SU-DHL-6 (cell line): ENCODE results near the gene NPB.

Source experiments
- H2AFZ ChIP-seq: fragments of 200-600 bp; sonication (generic); 2 replicates; pipeline ENCODE4 v1.6.1; 2014; ENCODE audit warnings: low read depth, mild to moderate bottlenecking, moderate library complexity, mixed read lengths, antibody characterized with exemption, low read length; ENCODE audit not compliant: severe bottlenecking
- H3F3A ChIP-seq: fragments of 200-600 bp; shearing (Covaris generic); 2 replicates; pipeline ENCODE4 v1.6.0; 2016; ENCODE audit warnings: antibody characterized with exemption, mild to moderate bottlenecking; ENCODE audit not compliant: insufficient read depth
- H3K27ac ChIP-seq: fragments of 200-600 bp; sonication (generic); 2 replicates; pipeline ENCODE4 v1.5.1; 2016; ENCODE audit warnings: low read depth, mild to moderate bottlenecking, low read length, moderate library complexity, mixed read lengths
- H3K27me3 ChIP-seq: fragments of 200-600 bp; sonication (generic), shearing (Covaris generic); 2 replicates; pipeline ENCODE4 v1.6.0; 2014; ENCODE audit warnings: mild to moderate bottlenecking, low read length
- H3K36me3 ChIP-seq: fragments of 200-600 bp; sonication (generic); 2 replicates; pipeline ENCODE4 v1.6.1; 2014; ENCODE audit warnings: mild to moderate bottlenecking, low read length, mixed read lengths
- H3K4me2 ChIP-seq: fragments of 300-600, 200-600 bp; shearing (Covaris generic), sonication (generic); 2 replicates; pipeline ENCODE4 v1.6.0; 2014; ENCODE audit warnings: low read length, low read depth, mild to moderate bottlenecking; ENCODE audit not compliant: poor library complexity, severe bottlenecking
- H3K4me3 ChIP-seq: fragments of 200-600 bp; sonication (generic); 2 replicates; pipeline ENCODE4 v1.5.1; 2014; ENCODE audit warnings: antibody characterized with exemption, low read length, mild to moderate bottlenecking, mixed read lengths; ENCODE audit not compliant: insufficient read depth, poor library complexity, severe bottlenecking
- H3K79me2 ChIP-seq: fragments of 200-600 bp; sonication (generic); 2 replicates; pipeline ENCODE4 v1.6.1; 2014; ENCODE audit warnings: mild to moderate bottlenecking, low read length, moderate library complexity; ENCODE audit not compliant: insufficient read depth
- H3K9ac ChIP-seq: fragments of 200-600 bp; sonication (generic); 2 replicates; pipeline ENCODE4 v1.7.0; 2014; ENCODE audit warnings: mild to moderate bottlenecking, low read length
- H3K9me2 ChIP-seq: fragments of 200-600 bp; sonication (generic); replicated peaks from 2 replicates; pipeline ENCODE4 v1.6.1; 2014; ENCODE audit warnings: low read length; ENCODE audit not compliant: insufficient read depth
- H3K9me3 ChIP-seq: fragments of 200-600 bp; sonication (generic); 2 replicates; pipeline ENCODE4 v1.6.1; 2014; ENCODE audit warnings: low read length, mixed read lengths; ENCODE audit not compliant: insufficient read depth
- H4K20me1 ChIP-seq: fragments of 200-600 bp; sonication (generic); 2 replicates; pipeline ENCODE4 v1.6.1; 2014; ENCODE audit warnings: low read depth, mild to moderate bottlenecking, antibody characterized with exemption, low read length, moderate library complexity, mixed read lengths
- EZH2phosphoT487 ChIP-seq: fragments of 200-600 bp; sonication (generic), shearing (Covaris generic); conservative IDR thresholded peaks from 2 replicates; pipeline ENCODE4 v1.6.1; 2018; ENCODE audit warnings: mild to moderate bottlenecking, antibody characterized with exemption, low read length, moderate library complexity, mixed read lengths
- TF ChIP-seq, protein P1 (sequence below): fragments of 200-600 bp; sonication (generic); IDR thresholded peaks from one replicate; pipeline ENCODE4 v1.5.1; 2017; ENCODE audit warnings: antibody characterized with exemption, mild to moderate bottlenecking, low read length, moderate library complexity; ENCODE audit not compliant: insufficient read depth, poor library complexity, severe bottlenecking

Gene NPB

DNA sequence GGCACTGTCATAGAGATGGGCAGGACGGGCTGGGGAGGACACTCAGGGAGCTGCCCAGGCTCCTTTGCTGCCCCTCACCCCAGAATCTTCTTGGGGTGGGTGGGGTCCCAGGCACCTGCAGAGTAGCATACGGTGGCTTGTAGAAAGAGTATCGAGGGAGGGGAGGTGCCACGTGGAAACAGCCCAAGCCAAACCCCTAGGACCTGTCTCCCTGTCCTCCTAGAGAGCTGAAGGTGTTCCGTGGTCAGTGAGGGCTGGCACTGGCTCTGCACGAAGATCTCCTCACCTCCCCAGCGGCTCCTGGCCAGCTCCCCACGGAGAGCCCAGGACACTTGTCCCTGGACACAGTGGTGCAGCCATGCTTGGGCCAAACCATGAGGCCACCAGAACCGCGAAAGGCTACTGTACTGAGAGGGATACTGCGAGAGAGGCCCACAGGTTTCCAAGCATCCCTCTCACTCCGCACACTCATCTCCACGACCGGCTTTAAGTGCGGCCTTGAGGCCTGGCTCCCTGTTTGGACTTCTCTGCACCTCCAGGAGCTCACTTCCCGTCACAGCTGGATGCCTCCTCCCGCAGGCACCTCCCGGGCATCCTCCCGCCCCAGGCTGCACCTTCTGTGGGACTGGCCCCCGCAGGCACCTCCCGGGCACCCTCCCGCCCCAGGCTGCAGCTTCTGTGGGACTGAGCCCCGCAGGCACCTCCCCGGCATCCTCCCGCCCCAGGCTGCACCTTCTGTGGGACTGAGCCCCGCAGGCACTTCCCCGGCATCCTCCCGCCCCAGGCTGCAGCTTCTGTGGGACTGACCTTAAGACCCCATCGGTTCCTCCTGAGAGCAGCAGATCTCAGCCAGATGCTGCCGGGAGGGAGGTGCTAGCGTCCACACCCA lies 27.5 kb downstream of the NPB start:
- H3K4me3 ChIP-seq, result peak overlapping the region; percentile 72
- TF ChIP-seq, protein P1, sequence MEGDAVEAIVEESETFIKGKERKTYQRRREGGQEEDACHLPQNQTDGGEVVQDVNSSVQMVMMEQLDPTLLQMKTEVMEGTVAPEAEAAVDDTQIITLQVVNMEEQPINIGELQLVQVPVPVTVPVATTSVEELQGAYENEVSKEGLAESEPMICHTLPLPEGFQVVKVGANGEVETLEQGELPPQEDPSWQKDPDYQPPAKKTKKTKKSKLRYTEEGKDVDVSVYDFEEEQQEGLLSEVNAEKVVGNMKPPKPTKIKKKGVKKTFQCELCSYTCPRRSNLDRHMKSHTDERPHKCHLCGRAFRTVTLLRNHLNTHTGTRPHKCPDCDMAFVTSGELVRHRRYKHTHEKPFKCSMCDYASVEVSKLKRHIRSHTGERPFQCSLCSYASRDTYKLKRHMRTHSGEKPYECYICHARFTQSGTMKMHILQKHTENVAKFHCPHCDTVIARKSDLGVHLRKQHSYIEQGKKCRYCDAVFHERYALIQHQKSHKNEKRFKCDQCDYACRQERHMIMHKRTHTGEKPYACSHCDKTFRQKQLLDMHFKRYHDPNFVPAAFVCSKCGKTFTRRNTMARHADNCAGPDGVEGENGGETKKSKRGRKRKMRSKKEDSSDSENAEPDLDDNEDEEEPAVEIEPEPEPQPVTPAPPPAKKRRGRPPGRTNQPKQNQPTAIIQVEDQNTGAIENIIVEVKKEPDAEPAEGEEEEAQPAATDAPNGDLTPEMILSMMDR, result no peak
- TF ChIP-seq EZH2phosphoT487, result no peak

DNA sequence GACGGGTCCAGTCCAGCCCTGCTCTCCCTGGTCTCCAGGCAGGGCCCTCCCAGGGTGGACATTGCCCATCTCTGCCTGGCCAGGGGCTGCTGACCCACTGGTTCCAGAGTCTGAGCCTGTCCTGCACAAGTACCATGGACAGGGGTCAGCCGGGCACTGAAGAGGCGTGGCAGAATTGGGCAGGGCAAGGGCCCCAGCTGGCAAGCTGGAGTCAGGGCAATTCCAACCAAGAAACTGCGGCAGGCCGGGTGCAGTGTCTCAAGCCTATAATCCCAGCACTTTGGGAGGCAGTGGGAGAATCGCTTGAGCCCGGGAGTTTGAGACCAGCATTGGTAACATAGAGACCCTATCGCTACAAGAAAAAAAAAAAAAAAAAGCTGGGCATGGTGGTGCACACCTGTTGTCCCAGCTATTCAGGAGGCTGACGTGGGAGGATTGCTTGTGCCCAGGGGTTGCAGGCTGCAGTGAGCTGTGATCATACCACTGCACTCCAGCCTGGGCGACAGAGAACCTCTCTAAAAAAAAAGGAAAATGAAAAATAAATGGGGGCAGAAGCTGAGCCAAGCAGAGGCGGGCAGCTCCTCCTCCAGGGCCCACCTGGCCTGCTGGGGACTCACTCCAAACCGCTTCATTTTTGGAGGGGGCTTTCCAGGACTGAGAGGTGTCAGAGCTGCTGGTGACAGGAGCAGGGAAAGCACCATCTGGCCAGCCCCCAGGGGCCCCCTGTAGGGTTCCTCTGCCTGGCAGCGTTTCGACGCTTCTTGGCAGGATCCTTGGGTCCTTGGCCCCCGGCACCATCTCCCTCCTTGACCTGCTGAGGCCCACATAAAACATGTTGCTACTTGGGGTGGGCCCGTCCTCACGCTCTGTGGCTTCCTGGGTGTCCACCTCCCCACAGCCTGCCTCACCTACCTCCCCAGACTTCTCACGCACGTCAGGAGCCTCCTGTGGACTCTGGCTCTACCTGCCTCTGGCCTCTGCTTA lies 28.4 kb downstream of the NPB start:
- H3K4me2 ChIP-seq, result no peak overlapping the region
- H3K79me2 ChIP-seq, result peaks cover 17% of the 10 kb centered on the region
- H4K20me1 ChIP-seq, result no peaks in the 10 kb centered on the region
- H3K9ac ChIP-seq, result peak overlapping the region; percentile 32; the same call in 1 of the 2 replicates
- TF ChIP-seq EZH2phosphoT487, result no peak
- TF ChIP-seq, protein P1, result no peak
- peaks cover 24% of the 10 kb centered on the region for H3F3A ChIP-seq
- no peaks in the 10 kb centered on the region for H3K9me2 ChIP-seq
- no peaks in the 10 kb centered on the region for H3K27me3 ChIP-seq
- H3K36me3 ChIP-seq, result no peaks in the 10 kb centered on the region
- H3K9me3 ChIP-seq, result no peaks in the 10 kb centered on the region
- H3K27ac ChIP-seq, result peak overlapping the region; percentile 67
- no peak overlapping the region for H3K4me3 ChIP-seq
- no peak overlapping the region for H2AFZ ChIP-seq

More for the DNA sequence above, 27.5 kb downstream of the NPB start:
- peaks cover 24% of the 10 kb centered on the region for H3F3A ChIP-seq
- H3K27me3 ChIP-seq, result no peaks in the 10 kb centered on the region
- H3K36me3 ChIP-seq, result no peaks in the 10 kb centered on the region
- no peak overlapping the region for H2AFZ ChIP-seq
- peak overlapping the region; percentile 64 for H3K4me2 ChIP-seq
- peaks cover 26% of the 10 kb centered on the region for H3K79me2 ChIP-seq
- peak overlapping the region; percentile 71 for H3K9ac ChIP-seq
- peak overlapping the region; percentile 67; the same call in 1 of the 2 replicates for H3K27ac ChIP-seq
- no peaks in the 10 kb centered on the region for H3K9me2 ChIP-seq
- no peaks in the 10 kb centered on the region for H3K9me3 ChIP-seq
- no peaks in the 10 kb centered on the region for H4K20me1 ChIP-seq

DNA sequence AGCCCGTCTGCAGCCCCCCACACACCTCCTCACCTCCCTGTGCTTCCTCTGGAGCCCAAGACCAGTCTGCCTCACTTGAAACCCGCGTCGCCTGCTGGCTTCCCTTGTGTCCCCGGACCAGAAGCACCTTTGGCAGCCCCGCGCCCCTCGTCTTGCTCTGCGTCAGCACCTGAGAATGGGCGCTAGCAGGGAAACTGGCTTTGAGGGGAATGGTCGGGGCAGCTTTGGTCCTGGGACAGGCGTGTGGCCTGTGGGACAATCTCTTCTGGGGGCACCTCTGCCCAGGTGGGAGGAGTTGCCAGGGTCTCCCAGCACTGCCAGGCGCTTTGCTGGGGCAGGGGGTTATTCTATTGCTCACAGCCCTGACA lies 29.1 kb downstream of the NPB start:
- Histone ChIP-seq H3K27ac (peak overlapping the region; percentile 67), H3K79me2 (peaks cover 10% of the 10 kb centered on the region), H3F3A (peaks cover 24% of the 10 kb centered on the region)

More for the DNA sequence above, 29.1 kb downstream of the NPB start:
- no peaks in the 10 kb centered on the region for H4K20me1 ChIP-seq
- H3K4me3 ChIP-seq, result no peak overlapping the region
- no peak for TF ChIP-seq EZH2phosphoT487
- TF ChIP-seq, protein P1, result no peak
- H3K4me2 ChIP-seq, result no peak overlapping the region
- no peak overlapping the region for H2AFZ ChIP-seq
- no peaks in the 10 kb centered on the region for H3K27me3 ChIP-seq
- H3K9me3 ChIP-seq, result no peaks in the 10 kb centered on the region
- H3K9ac ChIP-seq, result peak overlapping the region; percentile 32; the same call in 1 of the 2 replicates
- no peaks in the 10 kb centered on the region for H3K36me3 ChIP-seq
- H3K9me2 ChIP-seq, result no peaks in the 10 kb centered on the region
